Right lung (tissue), 5 donors: ENCODE results near the gene WDR5. TPM values are rescaled to one million over a fixed set of nuclear protein-coding genes. Genes with fewer than 3 reads are reported as not detected.

Experiments used
- DNase-seq, 2 donors: peaks; one replicate each; pipeline ENCODE4 v3.0.0-alpha.2; 2013
- polyA plus RNA-seq, 5 donors: library from polyadenylated mRNA; unstranded; fragments of 120-200 nt; gene quantifications; one replicate each; pipeline versions ENCODE4 v1.2.1 to v1.2.3, GENCODE V29; 2013; ENCODE audit warnings: inconsistent platforms in 1 of 5, low replicate concordance in 1 of 5; ENCODE audit not compliant: insufficient read length in 5 of 5, insufficient read depth in 1 of 5

WDR5 gene
- polyA plus RNA-seq, 5 donors = 27.4 to 38.5 (median 30.8) TPM

- DNase-seq = peak in 1 of 2 donors; percentile 24
Observed at GRCh38 chr9:134205672-134206310, 69.9 kb downstream of the WDR5 start.

GRCh38 chr9:134206311-134207300 lies 70.7 kb downstream of the WDR5 start:
- DNase-seq = no peak

- no peak for DNase-seq
Observed at GRCh38 chr9:134208310-134208841, 72.5 kb downstream of the WDR5 start.

GRCh38 chr9:134208981-134209725 lies 73.3 kb downstream of the WDR5 start:
- DNase-seq = no peak

Other genes starting within 250 kb of the WDR5 start
- gene VAV2, start 143.8 kb upstream of the WDR5 start, polyA plus RNA-seq = 10 to 100 TPM; 30.1 to 40.7 (median 34.2) TPM
- gene BRD3OS, start 110.6 kb upstream of the WDR5 start, polyA plus RNA-seq = 10 to 100 TPM; 16.3 to 23.6 (median 17.8) TPM
- 10 to 100 TPM; 30.4 to 44.1 (median 33.8) TPM for gene BRD3, start 68.1 kb upstream of the WDR5 start, polyA plus RNA-seq
- not detected for gene RNU6ATAC, start 28.5 kb downstream of the WDR5 start, polyA plus RNA-seq
- gene RXRA, start 190.4 kb downstream of the WDR5 start, polyA plus RNA-seq = 10 to 100 TPM; 34.3 to 68.9 (median 47.8) TPM